Measurements from ENCODE around the gene RRAGD.

- TF ChIP-seq CTCF (IDR thresholded peaks at IDR 0.05; ENCODE audit: poor library complexity) (no peak), EZH2phosphoT487 (IDR thresholded peaks at IDR 0.05; ENCODE audit: low read depth, severe bottlenecking, unreplicated experiment) (no peak)
These were observed 88.5 kb downstream of the RRAGD start for GRCh38 chr6:89323511-89323971.

Data from hepatocyte (in vitro differentiated cells).